Smooth muscle cell (in vitro differentiated cells): Measurements from ENCODE around the gene NDUFAF7. TPM values are rescaled to one million over a fixed set of nuclear protein-coding genes. Genes with fewer than 3 reads are reported as not detected.
"Not testable (repeated sequence)": the region's sequence is repeated elsewhere in the genome, so short reads cannot be mapped to it uniquely, and the experiment has no call there.

Experiments used
- DNase-seq: peaks from one replicate; lab custom pipeline; 2025; ENCODE audit not compliant: unreplicated experiment; lab: John Stamatoyannopoulos, UW
- H2AFZ ChIP-seq: fragments of 200-600 bp; sonication (generic); 2 replicates; pipeline ENCODE4 v1.6.0; 2016; ENCODE audit warnings: antibody characterized with exemption, low read depth, mild to moderate bottlenecking
- H3F3A ChIP-seq: fragments of 200-600 bp; sonication (generic); 2 replicates; pipeline ENCODE4 v1.6.0; 2017; ENCODE audit warnings: antibody characterized with exemption, low read depth
- H3K27ac ChIP-seq: fragments of 200-600 bp; sonication (generic); 2 replicates; pipeline ENCODE4 v1.5.1; 2016; ENCODE audit warnings: low read depth, mild to moderate bottlenecking
- H3K27me3 ChIP-seq: fragments of 200-600 bp; sonication (generic); 2 replicates; pipeline ENCODE4 v1.6.1; 2016; ENCODE audit warnings: low read depth, mild to moderate bottlenecking
- H3K36me3 ChIP-seq: fragments of 200-600 bp; sonication (generic); 2 replicates; pipeline ENCODE4 v1.5.1; 2016; ENCODE audit warnings: low read depth
- H3K4me1 ChIP-seq: fragments of 200-600 bp; sonication (generic); 2 replicates; pipeline ENCODE4 v1.5.1; 2016; ENCODE audit warnings: low read depth
- H3K4me2 ChIP-seq: fragments of 200-600 bp; sonication (generic); 2 replicates; pipeline ENCODE4 v1.6.0; 2016; ENCODE audit warnings: mild to moderate bottlenecking
- H3K4me3 ChIP-seq: fragments of 200-600 bp; sonication (generic); 2 replicates; pipeline ENCODE4 v1.5.1; 2016; ENCODE audit warnings: mild to moderate bottlenecking
- H3K79me2 ChIP-seq: fragments of 200-600 bp; sonication (generic); 2 replicates; pipeline ENCODE4 v1.6.0; 2016; ENCODE audit warnings: low read depth, mild to moderate bottlenecking
- H3K9ac ChIP-seq: fragments of 200-600 bp; sonication (generic); 2 replicates; pipeline ENCODE4 v1.6.0; 2016; ENCODE audit warnings: low read depth
- H3K9me3 ChIP-seq: fragments of 200-600 bp; sonication (generic); replicated peaks from 2 replicates; pipeline ENCODE4 v1.5.1; 2016; ENCODE audit warnings: low read depth
- H4K20me1 ChIP-seq: fragments of 200-600 bp; sonication (generic); 2 replicates; pipeline ENCODE4 v1.6.0; 2016; ENCODE audit warnings: low read depth
- CTCF ChIP-seq: fragments of 200-600 bp; sonication (generic); IDR thresholded peaks from 2 replicates; pipeline ENCODE4 v1.5.1; 2017; ENCODE audit warnings: borderline replicate concordance, mild to moderate bottlenecking, antibody characterized with exemption; ENCODE audit not compliant: insufficient read depth, poor library complexity, severe bottlenecking
- WGBS: methylation state at CpG from one replicate; pipeline ENCODE4 v1.1.7; 2016; ENCODE audit warnings: low lambda C conversion rate; 5-methylcytosine and 5-hydroxymethylcytosine counted together
- polyA plus RNA-seq: library from polyadenylated mRNA; unstranded; fragments of >200 nt; fragmentation: Nextera tagmentation; extraction: Ambion mirVana; gene quantifications from 2 replicates; pipeline ENCODE4 v1.2.1, GENCODE V29; 2016
- total RNA-seq: library from RNA; depleted of rRNA; stranded (reverse); fragments of >200 nt; gene quantifications from 2 replicates; pipeline ENCODE4 v1.2.3, GENCODE V29; 2014

Gene NDUFAF7
- total and polyA plus RNA-seq, 2 experiments from 2014 or later, result 13.4 to 46.9 TPM

- H3K36me3 ChIP-seq, result peaks cover 29% of the 10 kb centered on the region
- no peak overlapping the region for H2AFZ ChIP-seq
- H3K27ac ChIP-seq, result no peak overlapping the region
- H4K20me1 ChIP-seq, result no peaks in the 10 kb centered on the region
- H3F3A ChIP-seq, result no peaks in the 10 kb centered on the region
- H3K4me3 ChIP-seq, result no peak overlapping the region
- no peaks in the 10 kb centered on the region for H3K9me3 ChIP-seq
- DNase-seq, result no peak
- no peak overlapping the region for H3K4me2 ChIP-seq
- no peaks in the 10 kb centered on the region for H3K27me3 ChIP-seq
- H3K9ac ChIP-seq, result no peak overlapping the region
- WGBS, result 100% methylated on average over 1 of the region's 1 CpG
- no peaks in the 10 kb centered on the region for H3K79me2 ChIP-seq
- H3K4me1 ChIP-seq, result no peaks in the 10 kb centered on the region
- TF ChIP-seq CTCF, result no peak
Measured at GRCh38 chr2:37215250-37215649, 16.2 kb upstream of the NDUFAF7 start.

GRCh38 chr2:37219046-37219445, 12.4 kb upstream of the NDUFAF7 start:
- Histone ChIP-seq H3K4me1 (no peaks in the 10 kb centered on the region), H3F3A (no peaks in the 10 kb centered on the region), H3K27me3 (no peaks in the 10 kb centered on the region), H3K4me2 (no peak overlapping the region), H3K9ac (no peak overlapping the region), H3K9me3 (no peaks in the 10 kb centered on the region), H3K36me3 (peaks cover 29% of the 10 kb centered on the region), H4K20me1 (peaks cover 11% of the 10 kb centered on the region), H3K79me2 (peaks cover 3% of the 10 kb centered on the region), H3K27ac (peak overlapping the region; percentile 51), H3K4me3 (no peak overlapping the region), H2AFZ (no peak overlapping the region)
- WGBS, result 86% methylated on average over 4 of the region's 4 CpGs
- DNase-seq, result no peak
- no peak for TF ChIP-seq CTCF

- H3K36me3 ChIP-seq, result peaks cover 17% of the 10 kb centered on the region
- no peak for DNase-seq
- WGBS, result 97% methylated on average over 4 of the region's 4 CpGs
- H2AFZ ChIP-seq, result no peak overlapping the region
- peaks cover 39% of the 10 kb centered on the region for H4K20me1 ChIP-seq
- no peaks in the 10 kb centered on the region for H3K27me3 ChIP-seq
- H3K27ac ChIP-seq, result no peak overlapping the region
- peaks cover 6% of the 10 kb centered on the region for H3K4me1 ChIP-seq
- no peaks in the 10 kb centered on the region for H3K9me3 ChIP-seq
- H3K4me3 ChIP-seq, result no peak overlapping the region
- no peak overlapping the region for H3K4me2 ChIP-seq
- H3K79me2 ChIP-seq, result peaks cover 24% of the 10 kb centered on the region
- no peaks in the 10 kb centered on the region for H3F3A ChIP-seq
- no peak for TF ChIP-seq CTCF
- no peak overlapping the region for H3K9ac ChIP-seq
Measured at GRCh38 chr2:37223131-37223530, 8.3 kb upstream of the NDUFAF7 start.

- Histone ChIP-seq H3K27me3 (no peaks in the 10 kb centered on the region), H3K4me3 (no peak overlapping the region), H4K20me1 (peaks cover 39% of the 10 kb centered on the region), H3K4me1 (peaks cover 6% of the 10 kb centered on the region), H3K9ac (no peak overlapping the region), H3K27ac (no peak overlapping the region), H2AFZ (no peak overlapping the region), H3K4me2 (no peak overlapping the region), H3F3A (no peaks in the 10 kb centered on the region), H3K79me2 (peaks cover 33% of the 10 kb centered on the region), H3K9me3 (no peaks in the 10 kb centered on the region), H3K36me3 (peaks cover 17% of the 10 kb centered on the region)
- DNase-seq, result no peak
- 94% methylated on average over 1 of the region's 1 CpG for WGBS
- TF ChIP-seq CTCF, result no peak
Measured at GRCh38 chr2:37224063-37224462, 7.4 kb upstream of the NDUFAF7 start.

GRCh38 chr2:37225129-37225528, 6.3 kb upstream of the NDUFAF7 start:
- no CpG with 5 or more reads among the region's 2 CpGs for WGBS
- H3K4me1 ChIP-seq, result peaks cover 12% of the 10 kb centered on the region
- H3K27me3 ChIP-seq, H3F3A ChIP-seq, H3K4me2 ChIP-seq, DNase-seq, H2AFZ ChIP-seq, H3K9me3 ChIP-seq, H3K4me3 ChIP-seq, H3K27ac ChIP-seq, H3K9ac ChIP-seq: not testable (repeated sequence)
- peaks cover 11% of the 10 kb centered on the region for H3K36me3 ChIP-seq
- peaks cover 45% of the 10 kb centered on the region for H4K20me1 ChIP-seq
- H3K79me2 ChIP-seq, result peaks cover 43% of the 10 kb centered on the region
